GM21737 (cell line): ENCODE data around the gene DGAT2.

Experiments used
- ATAC-seq: cut with Tn5 transposase; IDR thresholded peaks from one replicate; pipeline ENCODE4 v1.9.1; 2021; ENCODE audit warnings: mild to moderate bottlenecking, moderate library complexity; ENCODE audit not compliant: unreplicated experiment

DGAT2 gene

DNA sequence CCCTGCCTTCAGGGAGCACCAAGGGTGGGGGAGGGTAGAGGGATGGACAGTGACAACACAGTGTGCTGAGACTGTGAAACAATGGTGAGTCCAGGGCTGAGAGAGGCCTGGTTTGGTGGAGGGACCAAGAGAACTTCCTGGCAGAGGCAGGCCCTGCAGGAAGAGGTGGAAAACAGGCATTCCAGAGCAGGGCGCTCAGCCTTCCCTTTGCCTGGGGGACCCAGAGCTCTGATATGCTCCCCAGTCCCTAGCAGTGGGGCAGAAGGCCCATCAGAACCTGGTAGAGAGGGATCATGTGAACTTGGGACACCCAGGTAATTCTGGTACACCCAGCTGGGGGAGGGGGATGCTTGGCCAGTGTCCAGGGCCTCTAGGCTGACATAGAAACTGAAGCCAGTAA is 29.2 kb downstream of the DGAT2 start:
- ATAC-seq: no peak

DNA sequence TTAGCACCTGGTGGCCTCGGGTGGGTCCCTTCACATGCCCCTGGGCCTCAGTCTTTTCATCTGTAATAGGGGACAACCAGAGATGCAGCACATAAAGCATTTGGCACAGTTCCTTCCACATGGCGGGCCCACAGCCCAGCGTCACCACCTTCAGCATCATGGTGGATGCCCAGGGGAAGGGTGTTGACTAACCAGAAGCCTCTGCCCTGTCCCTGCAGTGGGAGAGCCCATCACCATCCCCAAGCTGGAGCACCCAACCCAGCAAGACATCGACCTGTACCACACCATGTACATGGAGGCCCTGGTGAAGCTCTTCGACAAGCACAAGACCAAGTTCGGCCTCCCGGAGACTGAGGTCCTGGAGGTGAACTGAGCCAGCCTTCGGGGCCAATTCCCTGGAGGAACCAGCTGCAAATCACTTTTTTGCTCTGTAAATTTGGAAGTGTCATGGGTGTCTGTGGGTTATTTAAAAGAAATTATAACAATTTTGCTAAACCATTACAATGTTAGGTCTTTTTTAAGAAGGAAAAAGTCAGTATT is 31.6 kb downstream of the DGAT2 start:
- ATAC-seq: no peak

DNA sequence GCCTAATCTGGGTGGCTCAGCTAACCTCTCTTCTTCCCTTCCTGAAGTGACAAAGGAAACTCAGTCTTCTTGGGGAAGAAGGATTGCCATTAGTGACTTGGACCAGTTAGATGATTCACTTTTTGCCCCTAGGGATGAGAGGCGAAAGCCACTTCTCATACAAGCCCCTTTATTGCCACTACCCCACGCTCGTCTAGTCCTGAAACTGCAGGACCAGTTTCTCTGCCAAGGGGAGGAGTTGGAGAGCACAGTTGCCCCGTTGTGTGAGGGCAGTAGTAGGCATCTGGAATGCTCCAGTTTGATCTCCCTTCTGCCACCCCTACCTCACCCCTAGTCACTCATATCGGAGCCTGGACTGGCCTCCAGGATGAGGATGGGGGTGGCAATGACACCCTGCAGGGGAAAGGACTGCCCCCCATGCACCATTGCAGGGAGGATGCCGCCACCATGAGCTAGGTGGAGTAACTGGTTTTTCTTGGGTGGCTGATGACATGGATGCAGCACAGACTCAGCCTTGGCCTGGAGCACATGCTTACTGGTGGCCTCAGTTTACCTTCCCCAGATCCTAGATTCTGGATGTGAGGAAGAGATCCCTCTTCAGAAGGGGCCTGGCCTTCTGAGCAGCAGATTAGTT is 32.3 kb downstream of the DGAT2 start:
- no peak for ATAC-seq

DNA sequence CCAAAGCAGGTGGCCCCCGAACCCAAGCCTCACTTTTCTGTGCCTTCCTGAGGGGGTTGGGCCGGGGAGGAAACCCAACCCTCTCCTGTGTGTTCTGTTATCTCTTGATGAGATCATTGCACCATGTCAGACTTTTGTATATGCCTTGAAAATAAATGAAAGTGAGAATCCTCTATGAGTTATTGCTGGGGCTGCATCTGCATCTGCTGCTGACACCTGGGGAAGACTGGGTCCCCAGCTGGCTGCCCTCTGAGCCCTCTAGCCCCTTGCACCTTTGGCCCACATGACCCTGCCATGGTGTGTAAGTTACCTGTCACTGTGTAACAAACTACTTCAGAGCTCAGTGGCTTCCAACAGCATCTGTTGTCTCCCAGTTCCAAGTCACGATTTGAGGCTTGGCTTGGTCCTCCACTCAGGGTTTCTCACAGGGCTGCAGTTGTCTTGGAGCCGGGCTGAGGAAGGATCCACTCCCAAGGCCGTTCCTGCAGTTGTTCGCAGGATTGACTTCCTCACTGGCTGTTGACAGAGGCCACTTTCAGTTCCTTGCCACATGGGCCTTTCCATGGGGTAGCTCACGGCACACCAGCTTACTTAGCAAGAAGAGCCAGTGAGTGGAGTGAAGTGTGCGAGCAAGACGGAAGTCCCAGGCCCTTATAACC is 32.9 kb downstream of the DGAT2 start:
- ATAC-seq: no peak

DNA sequence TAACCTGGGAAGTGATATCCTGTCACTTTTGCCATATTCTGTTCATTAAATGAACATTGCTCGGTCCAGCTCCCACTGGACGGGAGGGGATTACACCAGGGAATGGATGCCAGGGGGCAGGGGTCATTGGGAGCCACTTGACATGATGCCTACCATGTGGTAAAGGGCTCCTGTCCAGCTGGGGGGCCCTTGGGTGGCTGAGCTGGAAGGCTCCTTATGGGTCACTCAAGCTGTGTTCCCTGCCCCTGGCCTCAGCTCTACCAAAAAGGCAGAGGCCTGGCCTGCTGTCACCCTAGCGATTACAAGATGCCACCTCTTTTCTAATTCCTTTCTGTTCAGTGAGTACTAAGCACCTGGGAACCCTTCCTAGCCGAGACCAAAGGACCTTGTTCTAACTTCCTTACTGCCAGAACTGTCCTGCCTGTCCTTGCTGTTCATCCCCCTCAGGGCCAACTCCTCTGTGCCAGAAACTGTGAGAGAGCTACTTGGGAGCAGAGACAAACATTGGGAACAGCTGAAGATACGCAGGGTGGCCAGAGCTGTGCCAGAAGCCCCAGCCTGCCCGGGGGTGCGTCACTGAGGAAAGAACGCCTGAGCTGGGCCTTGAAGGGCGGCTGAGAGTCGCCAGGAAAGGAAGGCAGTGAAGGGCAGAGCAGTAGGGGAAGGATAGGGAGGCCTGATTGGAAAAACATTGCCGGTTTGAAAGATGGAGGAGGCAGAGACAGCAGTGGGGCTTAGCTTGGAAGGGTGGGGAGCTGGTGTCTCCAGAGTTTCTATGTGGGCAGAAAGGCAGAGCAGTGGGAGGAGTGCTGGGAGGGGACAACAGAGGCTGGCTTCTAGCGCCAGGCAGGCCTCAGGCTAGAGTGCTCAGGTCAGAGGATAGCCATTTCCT is 33.7 kb downstream of the DGAT2 start:
- no peak for ATAC-seq

DNA sequence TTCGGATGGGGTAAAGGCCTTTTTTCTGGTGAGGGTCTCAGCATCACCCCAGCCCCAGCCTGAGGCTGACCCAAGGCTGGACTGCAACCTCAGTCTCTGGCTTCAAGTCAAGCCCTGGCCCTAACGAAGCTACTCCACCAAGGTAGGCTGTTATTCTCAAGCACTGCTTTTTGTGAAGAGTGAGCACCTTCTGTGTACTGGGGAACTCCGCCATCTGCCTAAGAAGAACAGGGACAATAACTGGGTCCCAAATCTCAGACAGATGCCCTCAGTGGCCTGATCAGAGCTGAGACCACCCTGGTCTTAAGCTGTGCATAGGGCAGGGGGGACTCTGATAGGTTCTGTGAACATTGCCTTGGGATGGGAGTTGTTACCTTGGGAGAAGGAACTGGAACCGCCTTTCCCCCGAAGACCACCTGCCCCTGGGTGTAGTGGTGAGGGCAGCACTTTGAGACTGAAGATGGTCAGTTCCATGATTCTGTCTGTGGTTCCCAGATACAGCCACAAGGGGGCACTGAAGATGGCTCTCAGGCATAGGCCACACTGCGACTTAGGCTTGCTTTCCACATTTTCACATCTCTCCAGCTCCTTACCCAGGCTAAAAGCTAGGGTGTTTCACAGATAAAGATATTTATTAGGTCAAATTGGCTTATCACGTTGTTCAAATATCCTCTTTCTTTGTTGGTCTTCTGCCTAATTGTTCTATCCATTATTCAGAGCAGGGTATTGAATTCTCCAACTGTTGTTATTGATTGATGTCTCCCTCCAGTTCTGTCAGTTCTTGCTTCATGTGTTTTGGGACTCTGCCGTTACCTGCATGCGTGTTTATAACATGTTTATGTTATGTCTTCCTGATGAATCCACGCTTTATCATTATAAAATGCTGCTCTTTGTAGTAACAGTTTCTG is 34.6 kb downstream of the DGAT2 start:
- ATAC-seq: peak; percentile 82

DNA sequence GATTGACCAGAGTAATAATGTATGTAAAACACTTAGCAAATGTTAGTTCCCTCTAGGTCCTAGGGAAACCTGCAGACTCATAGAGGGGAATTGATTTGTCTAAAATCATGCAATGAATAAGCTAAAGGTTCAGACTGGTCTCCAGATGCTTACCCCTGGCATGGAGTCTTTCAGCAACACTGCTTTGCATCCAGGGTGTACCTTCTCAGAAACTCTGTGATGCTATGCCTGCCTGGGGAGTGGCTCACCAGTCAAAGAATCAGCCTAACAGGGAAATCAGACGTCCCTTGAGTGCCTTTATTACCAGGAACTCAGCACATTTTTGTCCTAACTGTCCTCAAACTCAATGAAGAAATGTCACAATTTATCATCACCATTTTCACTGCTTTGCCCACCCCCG is 40.5 kb downstream of the DGAT2 start:
- ATAC-seq: no peak

DNA sequence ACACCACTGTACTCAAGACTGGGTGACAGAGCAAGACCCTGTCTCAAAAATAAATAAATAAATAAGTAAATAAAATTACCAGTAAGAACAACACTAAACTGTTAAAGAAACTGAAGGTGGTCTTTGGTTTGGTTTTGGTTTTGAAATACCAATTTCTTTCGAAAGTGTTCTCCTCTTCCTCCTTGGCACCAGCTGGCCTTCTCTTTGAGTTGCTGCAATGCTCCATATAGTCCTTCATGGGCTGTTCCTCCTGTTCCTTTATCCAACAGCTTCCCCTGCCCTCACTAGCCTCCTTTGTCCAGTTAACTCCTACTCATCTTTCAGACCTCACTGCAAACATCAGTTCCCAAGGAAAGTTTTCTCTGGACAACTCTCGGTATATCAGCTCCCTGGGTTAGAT is 41.4 kb downstream of the DGAT2 start:
- ATAC-seq: no peak

DNA sequence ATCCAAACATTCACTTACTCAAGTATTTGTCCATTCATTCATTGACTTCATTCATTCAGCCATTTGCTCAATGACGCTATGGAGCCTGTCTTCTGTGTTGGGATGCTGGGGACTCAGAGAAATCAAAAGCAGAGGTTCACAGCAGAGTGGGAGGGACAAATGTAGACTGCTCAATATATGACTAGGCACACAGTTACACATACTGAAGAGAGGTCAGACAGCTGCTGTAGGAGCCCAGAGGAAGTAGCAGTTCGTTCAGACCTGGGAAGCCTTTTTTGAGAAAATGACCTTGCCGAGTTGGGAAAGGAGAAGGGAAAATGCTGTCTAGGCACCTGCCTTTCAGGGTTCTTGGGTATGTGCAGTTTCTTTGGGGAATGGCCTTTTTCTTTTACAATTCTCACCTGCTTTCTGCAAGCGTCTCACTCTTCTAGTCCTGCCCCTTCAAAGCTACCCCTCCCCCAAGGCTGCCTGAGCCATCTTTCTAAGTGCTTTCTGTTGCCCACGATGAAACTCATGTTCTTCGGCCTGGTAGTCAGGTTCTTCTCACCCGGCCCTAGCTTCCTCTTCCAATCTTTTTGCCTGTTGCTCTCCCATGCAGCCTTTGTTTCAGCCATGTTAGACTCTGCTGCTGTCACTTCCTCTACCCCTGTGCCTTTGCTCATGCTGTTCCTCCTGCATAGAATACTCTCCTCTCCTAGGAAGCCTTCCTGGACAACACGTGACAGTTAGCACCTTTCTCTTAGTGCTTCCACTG is 42.2 kb downstream of the DGAT2 start:
- no peak for ATAC-seq

DNA sequence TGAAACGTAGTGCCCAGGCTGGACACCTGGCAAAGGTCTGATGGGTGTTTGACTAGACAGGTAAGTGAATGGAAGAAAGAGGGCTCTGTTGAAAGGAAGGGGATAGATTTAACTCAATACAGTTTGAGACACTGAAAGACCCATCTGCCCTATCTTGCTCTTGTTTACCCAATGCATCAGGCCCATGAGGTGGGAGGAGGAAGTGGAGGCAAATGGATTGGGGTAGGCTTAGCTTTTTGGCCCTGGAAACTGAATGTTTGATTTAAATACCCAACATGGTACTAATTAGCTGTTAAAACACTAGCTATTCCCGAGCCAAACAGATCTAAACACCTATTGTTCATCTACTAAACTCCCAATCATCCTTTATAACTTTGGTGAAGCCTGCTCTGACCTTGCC is 42.9 kb downstream of the DGAT2 start:
- ATAC-seq: no peak

DNA sequence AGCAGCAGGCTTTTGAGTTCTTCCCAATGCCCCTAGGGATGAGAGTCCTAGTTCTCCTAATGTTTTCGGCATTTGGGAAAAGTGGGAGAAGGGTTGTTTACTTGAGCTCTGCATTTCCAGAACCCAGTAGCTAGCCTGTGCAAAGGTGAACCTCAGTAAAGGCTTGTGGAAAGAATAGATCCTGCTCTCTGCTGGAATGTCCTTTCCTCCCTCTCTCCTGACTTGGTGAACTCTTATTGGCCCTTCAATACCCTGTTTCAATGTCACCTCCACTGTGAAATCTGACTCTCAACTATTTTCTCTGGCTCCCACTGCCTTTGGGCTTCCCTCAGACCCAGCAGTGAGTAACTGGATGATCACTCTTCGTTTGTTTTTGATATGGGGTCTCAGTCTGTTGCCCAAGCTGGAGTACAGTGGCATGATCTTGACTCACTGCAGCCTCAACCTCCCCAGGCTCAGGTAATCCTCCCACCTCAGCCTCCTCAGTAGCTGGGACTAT is 44.0 kb downstream of the DGAT2 start:
- ATAC-seq: no peak

DNA sequence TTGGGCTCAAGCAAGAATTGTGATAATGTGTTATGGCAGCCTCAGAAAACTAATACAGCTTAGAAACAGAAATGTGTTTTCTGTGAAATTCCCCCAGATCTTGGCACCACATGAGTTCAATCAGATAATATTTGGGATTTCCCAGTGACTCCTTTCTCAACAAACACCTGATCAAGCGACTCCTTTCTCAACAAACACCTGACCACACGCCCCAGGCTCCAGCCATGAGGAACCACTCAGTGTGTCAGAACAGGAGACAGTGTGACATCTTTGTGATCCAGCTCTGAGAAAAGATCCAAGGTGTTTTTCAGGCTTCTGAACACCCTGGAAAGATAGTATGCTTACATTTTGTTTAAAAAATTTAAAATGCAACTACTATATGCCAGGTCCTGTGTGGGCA is 44.5 kb downstream of the DGAT2 start:
- no peak for ATAC-seq

DNA sequence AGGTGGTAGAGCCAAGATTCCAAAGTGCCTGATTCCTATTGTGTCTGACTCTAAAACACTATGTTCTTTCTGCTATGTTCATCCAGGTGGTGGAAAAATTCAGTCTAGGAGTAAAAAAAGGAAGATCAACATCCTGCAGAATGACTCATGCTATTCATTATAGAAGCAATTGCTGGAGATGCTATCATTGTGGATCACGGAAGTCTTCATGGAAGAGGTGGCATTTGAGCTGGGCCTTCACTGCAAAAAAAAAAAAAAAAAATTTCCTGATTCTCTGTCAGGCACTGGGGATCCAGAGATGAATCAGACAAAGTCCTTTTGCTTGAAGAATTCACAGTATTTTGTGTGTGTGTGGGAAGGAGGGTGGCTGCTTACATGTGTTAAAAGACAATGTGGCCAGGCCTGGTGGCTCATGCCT is 45.1 kb downstream of the DGAT2 start:
- no peak for ATAC-seq

DNA sequence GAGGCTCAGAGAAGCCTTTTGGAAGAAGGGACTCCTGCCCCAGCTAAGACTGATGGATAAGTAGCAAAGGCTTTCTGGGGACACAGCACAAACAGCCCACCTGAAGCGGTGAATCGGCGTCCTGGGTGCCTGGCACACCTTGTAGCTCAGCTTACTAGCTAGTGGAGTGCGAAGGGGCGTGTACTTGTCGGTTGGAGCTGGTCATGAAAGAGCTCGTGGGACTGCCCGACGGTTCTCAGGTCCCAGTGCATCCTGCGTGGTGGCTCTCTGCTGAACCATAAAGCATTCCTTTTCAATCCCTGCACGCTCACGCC is 45.7 kb downstream of the DGAT2 start:
- ATAC-seq: peak; percentile 16

DNA sequence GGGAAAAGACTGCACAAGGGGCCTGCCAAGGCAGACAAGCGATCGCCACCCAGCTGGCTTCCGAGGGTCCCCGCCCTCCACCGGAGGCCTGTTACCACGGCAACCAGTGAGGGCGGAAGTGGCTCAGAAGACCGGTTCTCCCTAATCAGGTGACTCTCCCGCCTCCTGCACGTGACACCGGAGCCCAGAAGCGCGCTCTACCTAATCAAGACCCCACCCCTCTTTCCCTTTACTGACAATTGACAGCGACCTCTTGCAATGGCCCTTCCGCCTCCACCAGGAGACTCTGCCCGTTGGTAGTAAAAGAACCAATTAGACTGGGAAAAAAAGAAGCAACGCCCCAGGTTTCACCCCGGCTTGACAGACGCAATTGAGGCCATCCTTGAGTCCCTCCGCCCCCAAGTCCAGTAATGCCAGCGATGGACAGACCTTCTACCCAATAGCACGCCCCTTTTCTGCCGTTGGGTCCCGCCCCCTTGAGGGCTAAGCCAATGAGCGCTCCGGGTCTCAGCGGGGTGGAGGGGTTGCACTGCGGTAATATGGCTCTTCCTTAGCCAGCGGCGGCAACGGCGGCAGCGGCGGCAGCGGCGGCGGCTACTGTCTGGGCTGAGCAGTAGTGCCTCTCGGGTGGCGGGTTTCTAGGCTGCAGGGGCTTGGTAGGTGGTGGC is 46.2 kb downstream of the DGAT2 start, which contains the start of gene UVRAG:
TSS of gene UVRAG (plus strand) at position 534 of the 668 bp plus-strand sequence. CDS start 198 bp downstream, outside the sequence.
- ATAC-seq: peak; percentile 78

DNA sequence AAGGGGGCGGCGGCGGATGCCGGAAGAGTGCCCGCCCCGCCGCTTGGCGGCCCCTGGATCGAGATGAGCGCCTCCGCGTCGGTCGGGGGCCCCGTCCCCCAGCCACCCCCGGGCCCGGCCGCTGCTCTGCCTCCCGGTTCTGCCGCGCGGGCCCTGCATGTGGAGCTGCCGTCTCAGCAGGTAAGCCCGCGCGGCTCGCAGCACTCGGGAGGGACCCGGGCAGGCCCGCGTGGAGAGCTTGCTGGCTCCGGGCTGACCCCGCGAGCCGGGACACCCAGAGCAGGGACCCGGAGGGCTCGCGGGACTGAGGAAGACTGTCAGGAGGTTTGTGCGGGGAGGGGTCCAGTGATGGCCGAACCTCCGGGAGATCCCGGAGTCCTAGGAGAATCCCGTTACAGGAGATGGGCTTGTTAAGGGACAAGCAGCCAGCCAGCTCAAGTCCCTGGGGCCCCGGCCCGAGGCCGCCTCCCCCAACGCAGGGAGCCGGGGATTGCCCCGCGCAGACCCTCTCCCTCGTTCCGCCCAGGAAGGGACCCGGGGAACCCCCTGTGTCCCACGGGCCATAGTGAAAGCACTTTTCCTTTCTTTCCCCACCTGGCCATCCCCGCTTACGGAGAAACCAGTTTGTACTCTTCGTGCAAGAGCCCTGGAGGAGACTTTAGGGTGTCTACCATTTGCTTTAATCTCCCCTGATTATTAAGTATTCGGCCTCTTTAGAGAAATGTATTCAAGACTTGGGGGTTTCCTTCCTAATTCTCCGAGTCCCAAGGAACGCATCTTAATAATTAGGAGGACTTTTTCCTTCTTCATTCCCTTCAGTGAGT is 47.0 kb downstream of the DGAT2 start:
- peak; percentile 14 for ATAC-seq

DNA sequence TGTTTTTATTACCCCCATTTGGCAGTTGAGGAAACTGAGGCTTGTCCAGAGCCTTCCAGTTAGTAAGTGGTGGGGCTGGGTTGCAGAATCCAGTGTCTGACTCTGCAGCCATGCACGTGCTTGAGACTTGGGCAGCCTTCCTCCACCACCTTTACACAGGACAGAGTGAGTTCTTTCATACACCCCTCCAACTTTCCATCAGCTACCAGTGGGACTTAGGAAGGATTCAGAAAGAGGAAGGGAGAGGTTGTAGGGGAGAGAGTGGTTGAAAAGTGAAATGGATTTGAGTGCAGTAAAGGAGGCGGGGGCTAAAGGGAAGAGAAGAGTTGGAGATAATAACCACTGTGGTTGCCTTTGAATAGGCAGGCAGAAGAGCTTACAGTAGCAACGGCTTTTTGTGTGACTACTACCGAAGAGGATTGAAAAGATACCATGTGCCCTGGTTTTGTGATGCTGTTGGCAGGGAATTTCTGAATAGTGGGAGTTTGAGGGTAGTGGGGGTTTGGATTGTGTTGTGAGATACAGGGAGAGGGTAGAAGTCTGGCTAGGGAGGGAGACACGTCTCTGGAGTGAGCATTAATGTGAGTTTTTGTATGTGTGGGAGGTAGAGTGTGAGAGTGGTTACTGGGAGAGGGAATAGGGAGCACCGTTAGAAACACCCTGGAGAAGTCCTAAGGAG is 48.1 kb downstream of the DGAT2 start:
- no peak for ATAC-seq

DNA sequence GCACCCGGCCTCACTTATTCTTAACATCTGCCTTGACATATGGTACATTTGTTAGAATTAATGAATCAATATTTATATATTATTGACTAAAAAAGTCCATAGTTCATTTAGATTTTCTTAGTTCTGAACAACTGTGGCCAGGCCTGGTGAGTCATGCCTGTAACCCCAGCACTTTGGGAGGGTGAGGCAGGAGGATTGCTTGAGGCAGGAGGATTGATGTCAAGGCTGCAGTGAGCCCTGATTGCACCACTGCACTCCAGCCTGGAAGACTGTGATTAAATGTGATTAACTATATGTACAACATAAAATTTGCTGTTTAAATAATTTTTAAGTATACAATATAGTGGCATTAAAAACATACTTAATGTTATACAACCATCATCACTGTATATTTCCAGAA is 52.1 kb downstream of the DGAT2 start:
- no peak for ATAC-seq
